Hepatocyte (in vitro differentiated cells): Measurements from ENCODE around the gene SCG3. TPM values are rescaled to one million over a fixed set of nuclear protein-coding genes. Genes with fewer than 3 reads are reported as not detected.

Experiments
- DNase-seq: peaks from one replicate; pipeline ENCODE4 v3.0.0-alpha.2; 2016; ENCODE audit warnings: low spot score
- H2AFZ ChIP-seq: fragments of 200-600 bp; sonication (generic); 2 replicates; pipeline ENCODE4 v1.6.0; 2016; ENCODE audit warnings: antibody characterized with exemption, mild to moderate bottlenecking
- H3K27ac ChIP-seq: fragments of 200-600 bp; sonication (generic); 2 replicates; pipeline ENCODE4 v1.5.1; 2016; ENCODE audit warnings: mild to moderate bottlenecking
- H3K27me3 ChIP-seq: fragments of 200-600 bp; sonication (generic); 2 replicates; pipeline ENCODE4 v1.6.1; 2016
- H3K36me3 ChIP-seq: fragments of 200-600 bp; sonication (generic); replicated peaks from 2 replicates; pipeline ENCODE4 v1.5.1; 2016; ENCODE audit warnings: low read depth; ENCODE audit not compliant: insufficient read depth
- H3K4me1 ChIP-seq: fragments of 200-600 bp; sonication (generic); 2 replicates; pipeline ENCODE4 v1.5.1; 2016; ENCODE audit warnings: mild to moderate bottlenecking, moderate library complexity; ENCODE audit not compliant: insufficient read depth
- H3K4me2 ChIP-seq: fragments of 200-600 bp; sonication (generic); 2 replicates; pipeline ENCODE4 v1.6.0; 2016
- H3K4me3 ChIP-seq: fragments of 200-600 bp; sonication (generic); 2 replicates; pipeline ENCODE4 v1.5.1; 2016; ENCODE audit warnings: mild to moderate bottlenecking
- H3K79me2 ChIP-seq: fragments of 200-600 bp; sonication (generic); 2 replicates; pipeline ENCODE4 v1.6.0; 2017; ENCODE audit warnings: mild to moderate bottlenecking
- H3K9me2 ChIP-seq: fragments of 200-600 bp; sonication (generic); replicated peaks from 2 replicates; pipeline ENCODE4 v1.6.0; 2017; ENCODE audit warnings: mild to moderate bottlenecking; ENCODE audit not compliant: insufficient read depth
- H3K9me3 ChIP-seq: fragments of 200-600 bp; sonication (generic); 2 replicates; pipeline ENCODE4 v1.5.1; 2016; ENCODE audit warnings: low read depth, mild to moderate bottlenecking
- H4K20me1 ChIP-seq: fragments of 200-600 bp; sonication (generic); 2 replicates; pipeline ENCODE4 v1.6.0; 2016; ENCODE audit warnings: mild to moderate bottlenecking; ENCODE audit not compliant: insufficient read depth, poor library complexity, severe bottlenecking
- EZH2 ChIP-seq: fragments of 200-600 bp; sonication (generic); IDR thresholded peaks from 2 replicates; pipeline ENCODE4 v1.6.1; 2016; ENCODE audit warnings: antibody characterized with exemption, mild to moderate bottlenecking, borderline replicate concordance
- EZH2phosphoT487 ChIP-seq: fragments of 200-600 bp; sonication (generic); IDR thresholded peaks from one replicate; pipeline ENCODE4 v1.6.1; 2018; ENCODE audit warnings: antibody characterized with exemption, mild to moderate bottlenecking, low read depth, moderate library complexity; ENCODE audit not compliant: unreplicated experiment, severe bottlenecking
- WGBS: methylation state at CpG from one replicate; pipeline ENCODE4 v1.1.6; 2016; ENCODE audit warnings: low lambda C conversion rate; ENCODE audit errors: missing lambda C conversion rate; 5-methylcytosine and 5-hydroxymethylcytosine counted together
- polyA plus RNA-seq: library from polyadenylated mRNA; unstranded; fragments of >200 nt; fragmentation: Nextera tagmentation; extraction: Ambion mirVana; gene quantifications from 2 replicates; pipeline ENCODE4 v1.2.1, GENCODE V29; 2016
- total RNA-seq: library from RNA; depleted of rRNA; stranded (reverse); fragments of >200 nt; gene quantifications from 2 replicates; pipeline ENCODE4 v1.2.3, GENCODE V29; 2014
- TF ChIP-seq, protein P1 (sequence below): fragments of 200-600 bp; sonication (generic); IDR thresholded peaks from 2 replicates; pipeline ENCODE4 v1.5.1; 2016; ENCODE audit warnings: antibody characterized with exemption, mild to moderate bottlenecking; ENCODE audit not compliant: poor library complexity

Gene SCG3
- total and polyA plus RNA-seq, 2 experiments from 2014 or later: 0.11 to 0.20 TPM

DNA sequence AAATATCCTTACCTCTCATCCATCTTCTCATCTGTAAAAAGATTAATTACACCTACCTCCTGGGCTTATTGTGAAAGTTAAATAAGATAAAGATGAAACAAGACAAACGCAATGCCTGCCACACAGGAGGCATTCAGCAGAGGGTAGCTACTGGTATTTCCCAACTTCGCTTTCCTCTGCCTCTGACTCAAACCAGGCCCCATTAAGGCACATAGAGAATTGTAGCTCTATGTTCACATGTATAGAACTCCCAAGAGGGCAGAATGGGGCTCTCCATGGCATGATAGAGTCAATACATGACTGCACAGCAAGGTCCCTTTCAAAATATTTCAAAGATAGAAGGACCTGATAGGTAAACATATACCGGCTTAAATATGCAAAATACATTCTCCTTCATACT, 54.8 kb downstream of the SCG3 start:
- TF ChIP-seq EZH2 (no peak), EZH2phosphoT487 (no peak)
- TF ChIP-seq, protein P1, sequence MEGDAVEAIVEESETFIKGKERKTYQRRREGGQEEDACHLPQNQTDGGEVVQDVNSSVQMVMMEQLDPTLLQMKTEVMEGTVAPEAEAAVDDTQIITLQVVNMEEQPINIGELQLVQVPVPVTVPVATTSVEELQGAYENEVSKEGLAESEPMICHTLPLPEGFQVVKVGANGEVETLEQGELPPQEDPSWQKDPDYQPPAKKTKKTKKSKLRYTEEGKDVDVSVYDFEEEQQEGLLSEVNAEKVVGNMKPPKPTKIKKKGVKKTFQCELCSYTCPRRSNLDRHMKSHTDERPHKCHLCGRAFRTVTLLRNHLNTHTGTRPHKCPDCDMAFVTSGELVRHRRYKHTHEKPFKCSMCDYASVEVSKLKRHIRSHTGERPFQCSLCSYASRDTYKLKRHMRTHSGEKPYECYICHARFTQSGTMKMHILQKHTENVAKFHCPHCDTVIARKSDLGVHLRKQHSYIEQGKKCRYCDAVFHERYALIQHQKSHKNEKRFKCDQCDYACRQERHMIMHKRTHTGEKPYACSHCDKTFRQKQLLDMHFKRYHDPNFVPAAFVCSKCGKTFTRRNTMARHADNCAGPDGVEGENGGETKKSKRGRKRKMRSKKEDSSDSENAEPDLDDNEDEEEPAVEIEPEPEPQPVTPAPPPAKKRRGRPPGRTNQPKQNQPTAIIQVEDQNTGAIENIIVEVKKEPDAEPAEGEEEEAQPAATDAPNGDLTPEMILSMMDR: no peak
- no peak for DNase-seq
- H3K4me1 ChIP-seq: peaks cover 6% of the 10 kb centered on the region
- no peaks in the 10 kb centered on the region for H3K79me2 ChIP-seq
- H2AFZ ChIP-seq: no peak overlapping the region
- H3K27ac ChIP-seq: no peak overlapping the region
- no peaks in the 10 kb centered on the region for H3K9me2 ChIP-seq
- H3K36me3 ChIP-seq: no peaks in the 10 kb centered on the region
- no peaks in the 10 kb centered on the region for H4K20me1 ChIP-seq
- H3K4me3 ChIP-seq: no peak overlapping the region
- H3K9me3 ChIP-seq: no peaks in the 10 kb centered on the region
- 76% methylated on average over 3 of the region's 3 CpGs for WGBS
- H3K27me3 ChIP-seq: peaks cover 19% of the 10 kb centered on the region
- peak overlapping the region; percentile 94 for H3K4me2 ChIP-seq

DNA sequence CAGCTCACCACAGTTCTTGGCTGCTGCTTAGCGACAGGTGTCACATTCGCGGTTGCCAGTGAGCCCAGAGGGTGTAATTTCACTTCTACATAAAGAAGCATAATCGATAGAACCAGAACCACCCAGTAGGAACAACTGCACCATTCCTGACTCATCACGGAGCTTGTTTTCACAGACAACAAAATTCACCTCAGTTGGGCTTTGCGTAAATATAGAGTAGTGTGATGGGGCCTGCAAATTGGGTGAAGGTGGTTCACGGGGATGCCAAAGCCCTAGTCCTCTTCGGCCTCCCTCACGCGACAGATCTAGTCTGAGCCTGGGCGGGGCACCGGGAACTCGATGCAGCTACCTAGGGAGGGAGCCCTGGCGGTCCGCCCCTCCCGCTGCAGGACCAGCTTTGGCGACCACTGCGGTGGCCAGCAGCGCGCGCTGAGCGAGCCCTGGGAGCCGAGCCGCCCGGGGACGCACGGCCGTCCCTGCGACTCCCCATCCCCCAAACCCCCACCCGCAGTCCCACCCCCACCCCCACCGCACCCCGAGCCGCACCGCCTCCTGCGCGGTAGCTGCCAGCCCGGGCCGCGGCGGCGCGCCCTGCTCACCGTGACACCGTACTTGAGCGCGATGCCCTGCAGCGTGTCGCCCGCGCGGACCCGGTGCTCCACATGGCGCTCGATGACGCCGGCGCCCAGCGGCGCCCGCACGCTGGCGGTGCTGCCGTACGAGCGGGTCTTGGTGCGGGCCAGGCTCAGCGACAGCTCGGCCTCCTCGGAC, 55.6 kb downstream of the SCG3 start:
- H3K9me2 ChIP-seq: no peaks in the 10 kb centered on the region
- H3K36me3 ChIP-seq: no peaks in the 10 kb centered on the region
- peak overlapping the region; percentile 94 for H2AFZ ChIP-seq
- no peaks in the 10 kb centered on the region for H4K20me1 ChIP-seq
- peaks cover 6% of the 10 kb centered on the region for H3K4me1 ChIP-seq
- peak; percentile 41 for DNase-seq
- WGBS: 6% methylated on average over 43 of the region's 69 CpGs
- TF ChIP-seq EZH2phosphoT487 (no peak), EZH2 (no peak)
- TF ChIP-seq, protein P1: no peak
- peak overlapping the region; percentile 75 for H3K4me3 ChIP-seq
- no peaks in the 10 kb centered on the region for H3K79me2 ChIP-seq
- peaks cover 19% of the 10 kb centered on the region for H3K27me3 ChIP-seq
- no peak overlapping the region for H3K27ac ChIP-seq
- H3K4me2 ChIP-seq: peak overlapping the region; percentile 94
- no peaks in the 10 kb centered on the region for H3K9me3 ChIP-seq

DNA sequence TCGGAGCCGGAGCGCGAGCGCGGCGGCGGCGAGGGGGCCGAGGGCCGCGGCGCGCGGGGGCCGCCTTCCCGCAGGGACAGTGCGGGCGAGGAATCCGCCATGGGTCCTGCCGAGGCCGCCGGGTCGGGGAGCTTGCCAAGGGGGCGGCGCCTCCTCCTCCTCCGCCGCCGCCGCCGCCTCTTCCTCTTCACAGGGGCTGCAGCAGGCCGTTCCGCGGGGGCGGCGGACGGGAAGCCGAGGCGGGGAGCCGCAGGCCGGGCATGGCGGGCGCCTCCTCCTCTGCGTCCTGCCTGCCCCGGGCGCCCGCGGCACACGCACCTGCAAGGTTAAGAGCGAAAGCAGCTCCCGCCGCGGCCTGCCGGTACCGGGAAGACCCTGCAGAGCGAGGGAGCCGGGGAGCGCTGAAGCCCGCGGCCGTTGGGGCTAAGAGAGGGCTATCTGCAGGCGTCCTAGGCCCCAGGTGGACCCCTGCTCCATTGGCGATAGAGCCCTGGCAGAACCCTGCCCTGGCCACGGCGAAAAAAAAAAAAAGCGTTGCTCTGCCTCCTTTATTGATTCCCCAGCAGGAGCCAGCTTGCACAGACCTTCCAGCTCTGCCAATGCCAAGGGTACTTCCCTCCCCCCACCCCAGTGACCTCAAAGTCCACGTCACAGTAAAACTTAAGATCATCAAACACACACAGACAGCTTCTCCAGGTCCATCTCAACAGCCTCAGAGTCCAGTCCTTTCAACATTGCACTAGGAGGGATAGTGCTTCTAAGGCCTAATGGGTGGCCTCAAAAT, 56.4 kb downstream of the SCG3 start, which contains the start of gene LYSMD2:
Gene LYSMD2 (minus strand): TSS at position 134 of the 784 bp plus-strand sequence. CDS start 33 bp downstream, at position 101.
- Histone ChIP-seq H3K27ac (no peak within 1 kb of the TSS), H3K36me3 (no peaks in the 10 kb centered on the region), H2AFZ (peak within 1 kb of the TSS; percentile 94), H3K4me1 (peaks cover 6% of the 10 kb centered on the region), H3K27me3 (peaks cover 19% of the 10 kb centered on the region), H3K79me2 (no peaks in the 10 kb centered on the region), H4K20me1 (no peaks in the 10 kb centered on the region), H3K9me3 (no peaks in the 10 kb centered on the region), H3K9me2 (no peaks in the 10 kb centered on the region), H3K4me2 (peak within 1 kb of the TSS; percentile 94), H3K4me3 (peak within 1 kb of the TSS; percentile 75)
- DNase-seq: peak; percentile 61
- TF ChIP-seq EZH2phosphoT487 (no peak), EZH2 (no peak)
- TF ChIP-seq, protein P1: no peak
- 5% methylated on average over 35 of the region's 67 CpGs for WGBS
